NCI-H1694 treated with DMSO at 0.1 percent for 48 hours (cell line): ENCODE measurements around the gene FDPS.

ENCODE experiments used
- DNase-seq: peaks from one replicate; lab custom pipeline; 2025; lab: John Stamatoyannopoulos, UW

Gene FDPS

GRCh38 chr1:155308493-155309422 lies at the start of gene FDPS:
Gene FDPS (plus strand): TSS chr1:155308866. CDS start chr1:155309790, 924 bp downstream.
- peak; percentile 100 for DNase-seq

- no peak for DNase-seq
These were observed 48.4 kb upstream of the FDPS start for GRCh38 chr1:155260276-155260675.

- DNase-seq: no peak
These were observed 47.2 kb upstream of the FDPS start for GRCh38 chr1:155261493-155261851.

GRCh38 chr1:155261852-155262673 lies 46.6 kb upstream of the FDPS start, which contains the start of gene SCAMP3:
Gene SCAMP3 (minus strand): TSS chr1:155262360. CDS start chr1:155262151, 209 bp downstream.
- peak; percentile 99 for DNase-seq

GRCh38 chr1:155263067-155263466 lies 45.6 kb upstream of the FDPS start:
- no peak for DNase-seq

- DNase-seq: no peak
These were observed 42.1 kb upstream of the FDPS start for GRCh38 chr1:155266553-155266952.

- no peak for DNase-seq
These were observed 41.3 kb upstream of the FDPS start for GRCh38 chr1:155267373-155267772.

- no peak for DNase-seq
These were observed 40.0 kb upstream of the FDPS start for GRCh38 chr1:155268630-155269029.

- DNase-seq: no peak
These were observed 39.3 kb upstream of the FDPS start for GRCh38 chr1:155269381-155269780.

- DNase-seq: peak; percentile 65
These were observed 36.0 kb upstream of the FDPS start for GRCh38 chr1:155272466-155273342.

- peak; percentile 99 for DNase-seq
These were observed 35.1 kb upstream of the FDPS start, which contains the start of gene CLK2 for GRCh38 chr1:155273343-155274245. Gene CLK2 (minus strand): TSS chr1:155273504. CDS start chr1:155270977, 2,527 bp downstream.

GRCh38 chr1:155277070-155277901 lies 31.4 kb upstream of the FDPS start, which contains the start of gene HCN3:
Gene HCN3 (plus strand): TSS chr1:155277463. CDS start chr1:155277591, 128 bp downstream.
- DNase-seq: peak; percentile 99

- peak; percentile 73 for DNase-seq
These were observed 30.6 kb upstream of the FDPS start for GRCh38 chr1:155277902-155278688.

- DNase-seq: no peak
These were observed 29.9 kb upstream of the FDPS start for GRCh38 chr1:155278689-155279160.

GRCh38 chr1:155279268-155279667 lies 29.4 kb upstream of the FDPS start:
- DNase-seq: no peak

GRCh38 chr1:155282488-155283091 lies 26.1 kb upstream of the FDPS start:
- no peak for DNase-seq

- DNase-seq: no peak
These were observed 24.2 kb upstream of the FDPS start for GRCh38 chr1:155284476-155284875.

GRCh38 chr1:155285063-155285462 lies 23.6 kb upstream of the FDPS start:
- DNase-seq: no peak
